GM23338 (cell line): ENCODE results near the gene HADH.

Source experiments
- CREB1 ChIP-seq: fragments of 250-450 bp; sonication (Bioruptor Pico); IDR thresholded peaks from 2 replicates; pipeline ENCODE4 v1.5.0; 2020; ENCODE audit warnings: low read depth, mild to moderate bottlenecking, moderate library complexity
- CTCF ChIP-seq, 2 experiments: fragments of 200-600 bp in 1 of 2; sonication (generic) in 1 of 2; conservative IDR thresholded peaks; 2 replicates each; pipeline versions ENCODE4 v1.5.1 to v1.6.1; 2016 to 2017; ENCODE audit warnings: antibody characterized with exemption in 2 of 2, low read depth in 2 of 2, mild to moderate bottlenecking in 2 of 2, moderate library complexity in 1 of 2
- POLR2AphosphoS5 ChIP-seq: IDR thresholded peaks from 2 replicates; pipeline ENCODE4 v1.6.1; 2016; ENCODE audit warnings: antibody characterized with exemption, low read depth
- REST ChIP-seq: IDR thresholded peaks from one replicate; pipeline ENCODE4 v1.6.1; 2018; ENCODE audit warnings: antibody characterized with exemption; ENCODE audit not compliant: unreplicated experiment

GRCh38 chr4:107970063-107970798, 19.5 kb upstream of the HADH start:
- no peak for TF ChIP-seq CTCF (conservative IDR thresholded peaks at IDR 0.05; ENCODE audit: low read depth in 2 of 2)
- no peak for TF ChIP-seq POLR2AphosphoS5
- no peak for TF ChIP-seq CREB1 (CRISPR knock-in tag)
- no peak for TF ChIP-seq REST
